ENCODE measurements around the gene RNASET2. TPM values are rescaled to one million over a fixed set of nuclear protein-coding genes. Genes with fewer than 3 reads are reported as not detected.

Gene RNASET2
- total RNA-seq, 1 donor from 2014 or later = 139 TPM

DNA sequence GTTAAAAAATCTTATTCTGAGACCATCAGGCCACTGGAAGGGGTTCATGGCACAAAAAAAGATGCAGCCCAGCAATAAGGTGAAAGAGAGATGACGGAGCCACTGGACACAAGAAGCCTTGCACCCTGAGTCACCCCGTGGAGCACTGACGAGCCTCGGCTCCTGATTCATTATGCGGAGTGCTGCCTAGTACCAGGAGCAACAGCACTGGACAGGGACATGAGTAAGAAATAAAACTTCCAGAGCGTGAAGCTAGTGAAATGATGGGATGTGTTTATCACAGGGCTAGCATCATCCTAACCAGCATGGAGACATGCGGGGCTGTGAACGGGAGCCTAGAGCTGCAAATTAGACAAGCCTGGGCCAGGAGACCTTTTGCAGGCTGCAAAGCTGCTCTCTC lies 53.3 kb downstream of the RNASET2 start:
- H3K36me3 ChIP-seq (ENCODE audit: control insufficient read depth, insufficient read depth, low read length) = no peaks in the 10 kb centered on the region
- H3K27me3 ChIP-seq (ENCODE audit: control insufficient read depth, insufficient read depth, low read length) = peaks cover 3% of the 10 kb centered on the region
- H3K4me3 ChIP-seq (ENCODE audit: low read depth, low read length) = no peak overlapping the region
- DNase-seq (ENCODE audit: low read depth) = peak; percentile 18
- no peak for TF ChIP-seq CTCF (IDR thresholded peaks at IDR 0.05; ENCODE audit: insufficient read depth, low read length, poor library complexity, severe bottlenecking)

DNA sequence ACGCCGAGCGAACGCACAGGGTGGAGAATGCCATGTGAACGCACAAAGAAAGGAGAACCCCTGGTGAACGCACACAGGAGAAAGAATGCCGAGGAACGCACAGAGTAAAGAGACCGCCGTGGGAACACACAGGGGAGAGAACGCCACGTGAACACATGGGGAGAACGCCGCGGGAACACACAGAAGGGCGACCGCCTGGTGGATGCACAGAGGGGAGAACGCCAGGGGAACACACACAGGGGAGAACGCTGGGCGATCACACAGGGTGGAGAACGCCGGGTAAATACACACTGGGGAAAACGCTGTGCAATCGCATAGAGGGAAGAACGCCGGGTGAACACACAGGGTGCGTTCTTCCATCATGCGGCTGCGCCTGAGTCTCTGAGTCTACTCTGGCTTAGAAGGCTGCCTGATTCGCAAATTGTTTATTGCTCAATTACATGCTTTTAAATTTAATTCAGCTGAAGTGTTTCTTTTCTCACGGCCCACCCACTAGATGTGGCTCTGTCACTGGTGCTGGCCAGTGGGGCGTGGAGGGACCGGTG lies 54.1 kb downstream of the RNASET2 start:
- no peak for TF ChIP-seq CTCF (IDR thresholded peaks at IDR 0.05; ENCODE audit: insufficient read depth, low read length, poor library complexity, severe bottlenecking)
- peaks cover 3% of the 10 kb centered on the region for H3K27me3 ChIP-seq (ENCODE audit: control insufficient read depth, insufficient read depth, low read length)
- DNase-seq (ENCODE audit: low read depth) = no peak
- H3K36me3 ChIP-seq (ENCODE audit: control insufficient read depth, insufficient read depth, low read length) = no peaks in the 10 kb centered on the region
- H3K4me3 ChIP-seq (ENCODE audit: low read depth, low read length) = no peak overlapping the region

GRCh38 chr6:166901626-166902025 lies 54.7 kb downstream of the RNASET2 start:
- DNase-seq (ENCODE audit: low read depth) = no peak
- no peak for TF ChIP-seq CTCF (IDR thresholded peaks at IDR 0.05; ENCODE audit: insufficient read depth, low read length, poor library complexity, severe bottlenecking)
- Histone ChIP-seq H3K36me3 (ENCODE audit: control insufficient read depth, insufficient read depth, low read length) (no peaks in the 10 kb centered on the region), H3K27me3 (ENCODE audit: control insufficient read depth, insufficient read depth, low read length) (peaks cover 3% of the 10 kb centered on the region), H3K4me3 (ENCODE audit: low read depth, low read length) (no peak overlapping the region)

GRCh38 chr6:166900956-166901607 lies 55.3 kb downstream of the RNASET2 start:
- TF ChIP-seq CTCF (IDR thresholded peaks at IDR 0.05; ENCODE audit: insufficient read depth, low read length, poor library complexity, severe bottlenecking) = no peak
- H3K4me3 ChIP-seq (ENCODE audit: low read depth, low read length) = no peak overlapping the region
- DNase-seq (ENCODE audit: low read depth) = no peak
- no peaks in the 10 kb centered on the region for H3K36me3 ChIP-seq (ENCODE audit: control insufficient read depth, insufficient read depth, low read length)
- H3K27me3 ChIP-seq (ENCODE audit: control insufficient read depth, insufficient read depth, low read length) = peaks cover 3% of the 10 kb centered on the region

GRCh38 chr6:166900130-166900708 lies 56.1 kb downstream of the RNASET2 start:
- DNase-seq (ENCODE audit: low read depth) = no peak
- Histone ChIP-seq H3K27me3 (ENCODE audit: control insufficient read depth, insufficient read depth, low read length) (peaks cover 3% of the 10 kb centered on the region), H3K36me3 (ENCODE audit: control insufficient read depth, insufficient read depth, low read length) (no peaks in the 10 kb centered on the region), H3K4me3 (ENCODE audit: low read depth, low read length) (no peak overlapping the region)
- no peak for TF ChIP-seq CTCF (IDR thresholded peaks at IDR 0.05; ENCODE audit: insufficient read depth, low read length, poor library complexity, severe bottlenecking)
